ENCODE data around the gene SEMA6B.
A peak's percentile ranks its signal among the peaks of the same experiment; 100 is the strongest.

Gene SEMA6B

GRCh38 chr19:4496304-4496703 lies 63.2 kb downstream of the SEMA6B start:
- no peak for DNase-seq (ENCODE audit: low read depth)
- no peak overlapping the region for H3K4me3 ChIP-seq (ENCODE audit: low read depth, low read length)
- no peak for TF ChIP-seq CTCF (IDR thresholded peaks at IDR 0.05; ENCODE audit: insufficient read depth, low read depth, low read length, missing control alignments)

GRCh38 chr19:4495471-4495870 lies 64.0 kb downstream of the SEMA6B start:
- DNase-seq (ENCODE audit: low read depth): peak; percentile 34

GRCh38 chr19:4494691-4495064 lies 64.8 kb downstream of the SEMA6B start:
- DNase-seq (ENCODE audit: low read depth): no peak
- TF ChIP-seq CTCF (IDR thresholded peaks at IDR 0.05; ENCODE audit: insufficient read depth, low read depth, low read length, missing control alignments): no peak
- no peak overlapping the region for H3K4me3 ChIP-seq (ENCODE audit: low read depth, low read length)

More at GRCh38 chr19:4495471-4495870, 64.0 kb downstream of the SEMA6B start:
- TF ChIP-seq CTCF (IDR thresholded peaks at IDR 0.05; ENCODE audit: insufficient read depth, low read depth, low read length, missing control alignments): peak; percentile 47
- no peak overlapping the region for H3K4me3 ChIP-seq (ENCODE audit: low read depth, low read length)

GRCh38 chr19:4493929-4494690 lies 65.4 kb downstream of the SEMA6B start:
- DNase-seq (ENCODE audit: low read depth): no peak
- TF ChIP-seq CTCF (IDR thresholded peaks at IDR 0.05; ENCODE audit: insufficient read depth, low read depth, low read length, missing control alignments): no peak

GRCh38 chr19:4493104-4493928 lies 66.2 kb downstream of the SEMA6B start:
- no peak overlapping the region for H3K4me3 ChIP-seq (ENCODE audit: low read depth, low read length)
- DNase-seq (ENCODE audit: low read depth): no peak
- TF ChIP-seq CTCF (IDR thresholded peaks at IDR 0.05; ENCODE audit: insufficient read depth, low read depth, low read length, missing control alignments): no peak

More at GRCh38 chr19:4493929-4494690, 65.4 kb downstream of the SEMA6B start:
- H3K4me3 ChIP-seq (ENCODE audit: low read depth, low read length): no peak overlapping the region
